ENCODE measurements around the gene VEGFC.

GRCh38 chr4:176645246-176645960 is 147.3 kb downstream of the VEGFC start:
- TF ChIP-seq EP300 (IDR thresholded peaks at IDR 0.05; ENCODE audit: borderline replicate concordance in 1 of 2, low read depth in 1 of 2, low read length in 1 of 2) (no peak), NRF1 (IDR thresholded peaks at IDR 0.05; ENCODE audit: low read depth, low read length) (no peak), RCOR1 (IDR thresholded peaks at IDR 0.05; ENCODE audit: low read length) (no peak), CTCF (IDR thresholded peaks at IDR 0.05) (no peak), EZH2phosphoT487 (IDR thresholded peaks at IDR 0.05; ENCODE audit: borderline replicate concordance, low read depth) (no peak), GATA2 (CRISPR knock-in tag; IDR thresholded peaks at IDR 0.05) (no peak), REST (IDR thresholded peaks at IDR 0.05; ENCODE audit: low read depth, low read length) (no peak), USF2 (IDR thresholded peaks at IDR 0.05; ENCODE audit: borderline replicate concordance, low read depth, low read length) (no peak), CHD2 (IDR thresholded peaks at IDR 0.05; ENCODE audit: low read length, partially characterized antibody) (no peak)

Measured in SK-N-SH (cell line).